ENCODE results near the gene ZNF154. TPM values are rescaled to one million over a fixed set of nuclear protein-coding genes. Genes with fewer than 3 reads are reported as not detected.

ZNF154 gene
- total RNA-seq (2022; extraction: Qiagen RNA extraction) = not detected in 5 replicates

GRCh38 chr19:57708641-57709361 is at the start of gene ZNF154:
TSS of gene ZNF154 (minus strand) at chr19:57709204. CDS start at chr19:57708971, 233 bp downstream.

GRCh38 chr19:57746580-57747471 is 37.8 kb upstream of the ZNF154 start, which contains the start of gene ZNF776:
TSS of gene ZNF776 (plus strand) at chr19:57746815. CDS start at chr19:57747059, 244 bp downstream.

GRCh38 chr19:57668635-57669034 is 40.4 kb downstream of the ZNF154 start, which contains the start of gene ZSCAN4:
TSS of gene ZSCAN4 (plus strand) at chr19:57668935. CDS start at chr19:57676146, 7,211 bp downstream.

Other genes with a start within 250 kb of the ZNF154 start
- 0.85 to 1.8 TPM (median 1.6 TPM) in 5 replicates for gene ZNF772, start 231.6 kb downstream of the ZNF154 start, total RNA-seq (2022; extraction: Qiagen RNA extraction)
- 5.6 to 7.5 TPM (median 6.5 TPM) in 5 replicates for gene ZNF419, start 221.5 kb downstream of the ZNF154 start, total RNA-seq (2022; extraction: Qiagen RNA extraction)
- 4.4 to 6.5 TPM (median 5.2 TPM) in 5 replicates for gene ZNF773, start 209.3 kb downstream of the ZNF154 start, total RNA-seq (2022; extraction: Qiagen RNA extraction)
- 1.3 to 2.0 TPM (median 1.6 TPM) in 5 replicates for gene ZNF549, start 181.8 kb downstream of the ZNF154 start, total RNA-seq (2022; extraction: Qiagen RNA extraction)
- 2.8 to 3.9 TPM (median 3.4 TPM) in 5 replicates for gene ZNF550, start 149.3 kb downstream of the ZNF154 start, total RNA-seq (2022; extraction: Qiagen RNA extraction)
- gene ZNF416, start 130.3 kb downstream of the ZNF154 start, total RNA-seq (2022; extraction: Qiagen RNA extraction) = 3.9 to 4.7 TPM (median 4.4 TPM) in 5 replicates
- gene ZIK1, start 125.1 kb downstream of the ZNF154 start, total RNA-seq (2022; extraction: Qiagen RNA extraction) = 0.07 TPM in 1 of 5 replicates, not detected in the others
- gene ZNF530, start 109.3 kb downstream of the ZNF154 start, total RNA-seq (2022; extraction: Qiagen RNA extraction) = 4.8 to 6.2 TPM (median 5.4 TPM) in 5 replicates
- 7.3 to 9.0 TPM (median 8.3 TPM) in 5 replicates for gene ZNF134, start 95.0 kb downstream of the ZNF154 start, total RNA-seq (2022; extraction: Qiagen RNA extraction)
- gene ZNF211, start 76.0 kb downstream of the ZNF154 start, total RNA-seq (2022; extraction: Qiagen RNA extraction) = 5.3 to 6.4 TPM (median 6.2 TPM) in 5 replicates
- gene ZSCAN4, start 40.3 kb downstream of the ZNF154 start, total RNA-seq (2022; extraction: Qiagen RNA extraction) = not detected in 5 replicates
- 4.7 to 5.6 TPM (median 5.2 TPM) in 5 replicates for gene ZNF551, start 27.2 kb downstream of the ZNF154 start, total RNA-seq (2022; extraction: Qiagen RNA extraction)
- 0.84 to 1.1 TPM (median 1.0 TPM) in 5 replicates for gene ZNF671, start 18.4 kb upstream of the ZNF154 start, total RNA-seq (2022; extraction: Qiagen RNA extraction)
- 4.8 to 5.8 TPM (median 5.4 TPM) in 5 replicates for gene ZNF776, start 37.6 kb upstream of the ZNF154 start, total RNA-seq (2022; extraction: Qiagen RNA extraction)
- 6.0 to 6.9 TPM (median 6.5 TPM) in 5 replicates for gene ZNF586, start 60.5 kb upstream of the ZNF154 start, total RNA-seq (2022; extraction: Qiagen RNA extraction)
- 4.5 to 6.0 TPM (median 5.1 TPM) in 5 replicates for gene ZNF552, start 105.7 kb upstream of the ZNF154 start, total RNA-seq (2022; extraction: Qiagen RNA extraction)
- gene ZNF587B, start 121.1 kb upstream of the ZNF154 start, total RNA-seq (2022; extraction: Qiagen RNA extraction) = 6.2 to 9.4 TPM (median 6.7 TPM) in 5 replicates
- 5.0 to 7.2 TPM (median 5.8 TPM) in 5 replicates for gene ZNF587, start 140.7 kb upstream of the ZNF154 start, total RNA-seq (2022; extraction: Qiagen RNA extraction)
- gene ZNF814, start 179.8 kb upstream of the ZNF154 start, total RNA-seq (2022; extraction: Qiagen RNA extraction) = 1.6 to 2.6 TPM (median 2.3 TPM) in 5 replicates
- gene ZNF417, start 207.4 kb upstream of the ZNF154 start, total RNA-seq (2022; extraction: Qiagen RNA extraction) = 3.0 to 5.4 TPM (median 3.7 TPM) in 5 replicates
- gene ZNF418, start 226.2 kb upstream of the ZNF154 start, total RNA-seq (2022; extraction: Qiagen RNA extraction) = 0.84 to 1.5 TPM (median 1.2 TPM) in 5 replicates
- 0.88 to 1.2 TPM (median 1.1 TPM) in 5 replicates for gene ZNF256, start 238.5 kb upstream of the ZNF154 start, total RNA-seq (2022; extraction: Qiagen RNA extraction)